Measurements from ENCODE around the gene CRACR2A. TPM values are rescaled to one million over a fixed set of nuclear protein-coding genes. Genes with fewer than 3 reads are reported as not detected.

CRACR2A gene
- total and polyA plus RNA-seq, 3 donors from 2014 or later = 3.1 to 5.0 (median 4.0) TPM

DNA sequence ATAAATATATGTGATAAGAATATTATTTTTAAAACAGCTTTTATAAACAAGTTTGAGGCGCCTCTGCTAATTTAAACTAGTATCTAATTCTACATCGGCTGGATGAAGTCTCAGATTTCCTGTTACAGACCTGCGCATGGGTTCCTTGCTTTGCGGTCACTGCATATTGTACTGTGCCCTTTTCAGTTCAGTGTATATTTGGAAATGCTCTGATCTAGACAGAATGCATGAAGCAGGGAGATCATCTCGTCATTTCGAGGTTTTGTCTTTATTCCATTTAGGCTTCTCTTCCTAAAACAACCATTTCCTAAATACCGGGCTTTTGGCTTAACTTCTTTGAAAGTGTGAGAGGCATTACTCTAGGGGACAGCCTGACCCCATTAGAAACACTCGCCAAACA, 25.6 kb downstream of the CRACR2A start:
- no peaks in the 10 kb centered on the region for H3K27me3 ChIP-seq
- H3K4me1 ChIP-seq = peaks cover 5% of the 10 kb centered on the region
- 74 to 79% methylated on average over 8 of the region's 8 CpGs for WGBS, 2 donors
- H3K9me3 ChIP-seq = no peaks in the 10 kb centered on the region
- H3K36me3 ChIP-seq (ENCODE audit: low read depth, missing control alignments) = no peaks in the 10 kb centered on the region
- H3K27ac ChIP-seq = no peak overlapping the region
- no peak for TF ChIP-seq POLR2A (IDR thresholded peaks at IDR 0.05)
- TF ChIP-seq, protein P1, sequence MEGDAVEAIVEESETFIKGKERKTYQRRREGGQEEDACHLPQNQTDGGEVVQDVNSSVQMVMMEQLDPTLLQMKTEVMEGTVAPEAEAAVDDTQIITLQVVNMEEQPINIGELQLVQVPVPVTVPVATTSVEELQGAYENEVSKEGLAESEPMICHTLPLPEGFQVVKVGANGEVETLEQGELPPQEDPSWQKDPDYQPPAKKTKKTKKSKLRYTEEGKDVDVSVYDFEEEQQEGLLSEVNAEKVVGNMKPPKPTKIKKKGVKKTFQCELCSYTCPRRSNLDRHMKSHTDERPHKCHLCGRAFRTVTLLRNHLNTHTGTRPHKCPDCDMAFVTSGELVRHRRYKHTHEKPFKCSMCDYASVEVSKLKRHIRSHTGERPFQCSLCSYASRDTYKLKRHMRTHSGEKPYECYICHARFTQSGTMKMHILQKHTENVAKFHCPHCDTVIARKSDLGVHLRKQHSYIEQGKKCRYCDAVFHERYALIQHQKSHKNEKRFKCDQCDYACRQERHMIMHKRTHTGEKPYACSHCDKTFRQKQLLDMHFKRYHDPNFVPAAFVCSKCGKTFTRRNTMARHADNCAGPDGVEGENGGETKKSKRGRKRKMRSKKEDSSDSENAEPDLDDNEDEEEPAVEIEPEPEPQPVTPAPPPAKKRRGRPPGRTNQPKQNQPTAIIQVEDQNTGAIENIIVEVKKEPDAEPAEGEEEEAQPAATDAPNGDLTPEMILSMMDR (IDR thresholded peaks at IDR 0.05) = no peak
- intact Hi-C loops (cut with DNase I; ENCODE audit: low total_unique reads) = no loop called here
- no peak for DNase-seq
- H3K4me3 ChIP-seq = no peak overlapping the region

DNA sequence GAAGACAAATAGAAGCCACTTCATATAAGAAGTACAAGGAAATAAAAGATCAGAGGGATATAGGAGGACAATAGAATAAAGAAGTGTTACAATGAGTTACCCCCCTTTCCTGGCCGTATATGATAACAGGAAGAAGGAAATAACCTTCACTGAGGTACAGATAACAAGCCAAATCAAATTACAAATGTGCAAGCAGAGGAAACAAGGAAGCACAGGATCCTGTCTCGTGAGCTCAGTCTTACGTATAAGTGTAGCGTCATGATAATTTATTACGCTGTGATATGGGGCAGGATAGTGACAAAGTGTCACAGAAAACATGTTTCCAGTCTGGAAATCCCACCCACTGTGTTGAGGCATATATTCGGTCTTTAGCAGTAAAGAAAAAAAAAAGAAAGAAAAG, 26.5 kb downstream of the CRACR2A start:
- intact Hi-C loops (cut with DNase I; ENCODE audit: low total_unique reads) = no loop called here
- Histone ChIP-seq H3K27me3 (no peaks in the 10 kb centered on the region), H3K4me3 (no peak overlapping the region), H3K27ac (no peak overlapping the region), H3K36me3 (ENCODE audit: low read depth, missing control alignments) (no peaks in the 10 kb centered on the region), H3K9me3 (no peaks in the 10 kb centered on the region), H3K4me1 (peaks cover 5% of the 10 kb centered on the region)
- DNase-seq = no peak
- 76 to 80% methylated on average over 6 of the region's 6 CpGs for WGBS, 2 donors
- TF ChIP-seq, protein P1 (IDR thresholded peaks at IDR 0.05) = no peak
- no peak for TF ChIP-seq POLR2A (IDR thresholded peaks at IDR 0.05)

DNA sequence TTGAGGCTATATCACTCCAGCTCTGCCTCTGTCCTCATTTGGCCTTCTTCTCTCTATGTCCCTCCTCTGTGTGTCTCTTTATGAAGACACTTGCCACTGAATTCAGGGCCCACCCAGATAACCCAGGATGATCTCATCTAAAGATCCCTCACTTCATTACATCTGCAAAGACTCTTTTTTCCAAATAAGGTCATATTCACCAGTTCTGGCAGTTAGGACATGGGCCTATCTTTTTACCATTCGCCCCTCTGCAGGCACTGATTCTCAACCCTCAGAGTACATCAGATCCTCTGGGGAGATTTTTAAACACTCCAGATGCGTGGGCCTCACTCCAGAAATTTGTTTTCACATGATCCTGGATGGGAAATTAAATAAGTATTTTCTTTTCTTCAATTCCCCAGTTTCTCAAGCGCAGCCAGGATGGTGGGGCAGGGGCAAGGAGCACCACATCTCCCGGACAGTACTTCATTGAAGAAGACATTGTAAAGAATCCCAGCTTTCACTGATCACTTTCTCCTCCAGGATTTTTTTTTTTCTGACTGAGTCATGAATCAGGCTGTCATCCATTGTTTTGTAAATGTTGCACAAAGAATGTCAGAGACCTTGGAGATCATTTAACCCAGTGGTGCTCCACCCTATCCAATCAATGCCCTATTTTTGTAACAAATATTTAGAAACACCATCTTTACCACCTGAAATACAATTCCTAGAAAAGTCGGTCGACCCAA, 27.4 kb downstream of the CRACR2A start:
- intact Hi-C loops (cut with DNase I; ENCODE audit: low total_unique reads) = no loop called here
- Histone ChIP-seq H3K36me3 (ENCODE audit: low read depth, missing control alignments) (no peaks in the 10 kb centered on the region), H3K27me3 (no peaks in the 10 kb centered on the region), H3K4me3 (no peak overlapping the region), H3K9me3 (no peaks in the 10 kb centered on the region), H3K4me1 (peaks cover 5% of the 10 kb centered on the region), H3K27ac (no peak overlapping the region)
- DNase-seq = peak; percentile 42
- 71 to 77% methylated on average over 6 of the region's 6 CpGs for WGBS, 2 donors
- TF ChIP-seq, protein P1 (IDR thresholded peaks at IDR 0.05) = no peak
- no peak for TF ChIP-seq POLR2A (IDR thresholded peaks at IDR 0.05)

DNA sequence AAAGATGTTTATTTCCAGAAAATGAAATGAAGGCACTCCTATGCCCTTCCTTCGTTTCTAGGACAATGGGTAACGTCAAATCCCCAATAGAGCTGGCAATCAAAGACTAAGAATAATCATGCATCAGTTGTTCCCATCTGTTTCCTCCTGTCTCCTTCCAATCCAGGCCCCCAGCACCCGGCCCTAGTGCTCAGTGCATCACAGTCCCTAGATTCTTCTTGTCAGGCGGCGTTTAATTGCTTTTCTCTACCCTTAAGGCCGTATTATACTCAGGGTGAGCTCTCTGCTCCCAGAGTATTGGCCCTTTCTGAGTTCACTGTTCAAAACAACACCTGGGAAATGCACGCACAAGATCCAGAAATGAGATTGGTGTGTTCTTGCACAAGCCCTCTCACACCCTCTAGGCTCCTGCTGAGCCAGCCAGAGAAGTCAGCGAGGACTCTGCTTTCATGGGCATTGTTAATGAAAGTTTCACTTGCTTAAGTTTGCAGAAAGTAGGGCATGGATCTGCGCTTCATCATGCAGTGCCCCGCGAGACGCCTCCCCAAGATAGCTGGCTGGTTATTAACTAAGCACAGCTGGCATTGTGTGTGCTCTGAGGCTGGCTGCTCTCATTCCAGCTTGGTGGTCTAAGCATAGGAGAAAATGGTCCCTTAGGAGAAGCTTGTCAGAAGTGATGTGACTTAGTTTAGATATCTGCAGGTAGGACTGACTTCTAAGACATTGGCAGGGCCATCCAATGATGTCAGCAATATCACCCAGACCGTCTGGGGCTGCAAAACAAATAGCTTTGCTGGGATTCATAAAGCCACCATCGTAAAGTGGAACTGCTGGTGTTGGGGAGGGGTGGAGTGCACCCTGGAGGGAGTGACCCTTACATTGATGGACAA, 28.7 kb downstream of the CRACR2A start:
- H3K27me3 ChIP-seq = no peaks in the 10 kb centered on the region
- H3K9me3 ChIP-seq = no peaks in the 10 kb centered on the region
- intact Hi-C loops (cut with DNase I; ENCODE audit: low total_unique reads) = no loop called here
- no peaks in the 10 kb centered on the region for H3K36me3 ChIP-seq (ENCODE audit: low read depth, missing control alignments)
- H3K27ac ChIP-seq = no peak overlapping the region
- 91 to 95% methylated on average over 14 of the region's 14 CpGs for WGBS, 2 donors
- DNase-seq = no peak
- no peak overlapping the region for H3K4me3 ChIP-seq
- no peaks in the 10 kb centered on the region for H3K4me1 ChIP-seq
- TF ChIP-seq POLR2A (IDR thresholded peaks at IDR 0.05) = no peak
- TF ChIP-seq, protein P1 (IDR thresholded peaks at IDR 0.05) = no peak
